Measurements from ENCODE around the gene DCAKD. TPM values are rescaled to one million over a fixed set of nuclear protein-coding genes. Genes with fewer than 3 reads are reported as not detected.

DCAKD gene
- total RNA-seq, 4 donors from 2014 or later: 19.7 to 44.5 (median 29.8) TPM

GRCh38 chr17:44997733-44998520 is 53.5 kb downstream of the DCAKD start:
- no peak for TF ChIP-seq CTCF (IDR thresholded peaks at IDR 0.05; ENCODE audit: low read depth)

- TF ChIP-seq CTCF (IDR thresholded peaks at IDR 0.05; ENCODE audit: low read depth): no peak
Measured at GRCh38 chr17:44996304-44996703, 55.1 kb downstream of the DCAKD start.

DNA sequence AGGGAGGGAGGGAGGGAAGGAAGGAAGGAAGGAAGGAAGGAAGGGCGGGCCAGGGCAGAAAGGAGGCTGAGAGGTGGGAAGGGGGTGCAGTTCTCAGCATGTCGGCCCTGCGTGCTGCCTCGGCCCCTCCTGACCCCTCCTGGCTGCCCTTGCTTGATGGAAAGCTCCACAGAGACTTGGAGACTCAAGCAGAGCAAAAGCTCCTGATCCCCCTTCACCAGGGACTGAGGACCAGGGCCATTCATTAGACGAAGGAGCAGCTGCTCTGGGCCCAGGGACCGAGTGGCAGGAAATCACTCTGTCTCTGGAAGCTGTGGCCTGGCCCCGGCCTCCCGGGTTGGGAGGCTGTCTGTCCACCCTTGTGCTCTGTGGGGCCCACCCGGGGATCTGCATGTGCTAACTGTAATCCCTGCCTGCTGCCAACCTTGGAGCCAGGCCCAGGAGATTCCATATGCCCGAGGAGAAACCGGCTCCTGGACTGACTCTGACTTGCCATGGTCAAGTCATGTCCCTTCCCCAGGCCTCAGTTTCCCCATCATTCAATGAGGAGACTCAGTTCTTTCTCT is 55.9 kb downstream of the DCAKD start:
- no peak for TF ChIP-seq CTCF (IDR thresholded peaks at IDR 0.05; ENCODE audit: low read depth)

GRCh38 chr17:44992242-44992939 is 59.0 kb downstream of the DCAKD start:
- TF ChIP-seq CTCF (IDR thresholded peaks at IDR 0.05; ENCODE audit: low read depth): no peak

- TF ChIP-seq CTCF (IDR thresholded peaks at IDR 0.05; ENCODE audit: low read depth): no peak
Measured at GRCh38 chr17:44990994-44991393, 60.4 kb downstream of the DCAKD start.

GRCh38 chr17:44989552-44990138 is 61.8 kb downstream of the DCAKD start:
- no peak for TF ChIP-seq CTCF (IDR thresholded peaks at IDR 0.05; ENCODE audit: low read depth)
